ENCODE results near the gene CD59. TPM values are rescaled to one million over a fixed set of nuclear protein-coding genes. Genes with fewer than 3 reads are reported as not detected.
"Not testable (repeated sequence)": the region's sequence is repeated elsewhere in the genome, so short reads cannot be mapped to it uniquely, and the experiment has no call there.

CD59 gene
- total and polyA plus RNA-seq, 9 donors: 73.0 to 807 (median 288) TPM

DNA sequence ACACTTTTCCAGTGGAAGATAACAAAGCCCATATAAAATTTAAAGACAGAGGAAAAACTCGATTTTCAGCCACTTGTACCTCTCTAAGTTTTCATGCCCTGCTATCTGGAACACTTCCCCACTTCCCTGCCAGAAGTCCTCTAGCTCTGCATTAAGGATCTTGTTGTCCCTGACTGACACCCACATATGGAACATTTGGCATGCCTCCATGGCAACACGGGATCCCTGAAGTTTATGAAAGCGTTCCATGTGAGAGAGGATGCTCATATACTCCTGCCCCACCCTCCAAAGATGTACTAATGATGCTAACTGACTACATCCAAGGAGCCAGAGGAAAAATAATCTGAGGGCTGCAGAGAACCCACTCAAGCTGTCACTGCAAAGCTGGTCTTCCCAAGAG is 26.8 kb downstream of the CD59 start:
- H3K36me3 ChIP-seq: no peaks in the 10 kb centered on the region
- no peak overlapping the region for H3K27ac ChIP-seq
- no peak for TF ChIP-seq EP300 (IDR thresholded peaks at IDR 0.05)
- TF ChIP-seq, protein P1, sequence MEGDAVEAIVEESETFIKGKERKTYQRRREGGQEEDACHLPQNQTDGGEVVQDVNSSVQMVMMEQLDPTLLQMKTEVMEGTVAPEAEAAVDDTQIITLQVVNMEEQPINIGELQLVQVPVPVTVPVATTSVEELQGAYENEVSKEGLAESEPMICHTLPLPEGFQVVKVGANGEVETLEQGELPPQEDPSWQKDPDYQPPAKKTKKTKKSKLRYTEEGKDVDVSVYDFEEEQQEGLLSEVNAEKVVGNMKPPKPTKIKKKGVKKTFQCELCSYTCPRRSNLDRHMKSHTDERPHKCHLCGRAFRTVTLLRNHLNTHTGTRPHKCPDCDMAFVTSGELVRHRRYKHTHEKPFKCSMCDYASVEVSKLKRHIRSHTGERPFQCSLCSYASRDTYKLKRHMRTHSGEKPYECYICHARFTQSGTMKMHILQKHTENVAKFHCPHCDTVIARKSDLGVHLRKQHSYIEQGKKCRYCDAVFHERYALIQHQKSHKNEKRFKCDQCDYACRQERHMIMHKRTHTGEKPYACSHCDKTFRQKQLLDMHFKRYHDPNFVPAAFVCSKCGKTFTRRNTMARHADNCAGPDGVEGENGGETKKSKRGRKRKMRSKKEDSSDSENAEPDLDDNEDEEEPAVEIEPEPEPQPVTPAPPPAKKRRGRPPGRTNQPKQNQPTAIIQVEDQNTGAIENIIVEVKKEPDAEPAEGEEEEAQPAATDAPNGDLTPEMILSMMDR (IDR thresholded peaks at IDR 0.05): no peak
- no peak for TF ChIP-seq POLR2A (IDR thresholded peaks at IDR 0.05)
- WGBS, 3 donors: 56 to 65% (median 62%) methylated on average over 3 of the region's 3 CpGs
- DNase-seq: no peak
- no peaks in the 10 kb centered on the region for H3K27me3 ChIP-seq
- no peak overlapping the region for H3K4me3 ChIP-seq
- H3K4me1 ChIP-seq (ENCODE audit: insufficient read depth): peaks cover 2% of the 10 kb centered on the region
- no peaks in the 10 kb centered on the region for H3K9me3 ChIP-seq
- intact Hi-C loops (cut with DNase I): no loop called here

GRCh38 chr11:33708985-33709384 is 27.2 kb downstream of the CD59 start:
- DNase-seq: no peak
- Histone ChIP-seq H3K4me1 (ENCODE audit: insufficient read depth) (peaks cover 2% of the 10 kb centered on the region), H3K4me3 (no peak overlapping the region), H3K27ac (no peak overlapping the region), H3K36me3 (no peaks in the 10 kb centered on the region), H3K27me3 (no peaks in the 10 kb centered on the region), H3K9me3 (no peaks in the 10 kb centered on the region)
- intact Hi-C loops (cut with DNase I): no loop called here
- TF ChIP-seq EP300 (IDR thresholded peaks at IDR 0.05): no peak
- TF ChIP-seq, protein P1 (IDR thresholded peaks at IDR 0.05): no peak
- no peak for TF ChIP-seq POLR2A (IDR thresholded peaks at IDR 0.05)
- WGBS, 3 donors: 81 to 88% (median 84%) methylated on average over 1 of the region's 1 CpG

DNA sequence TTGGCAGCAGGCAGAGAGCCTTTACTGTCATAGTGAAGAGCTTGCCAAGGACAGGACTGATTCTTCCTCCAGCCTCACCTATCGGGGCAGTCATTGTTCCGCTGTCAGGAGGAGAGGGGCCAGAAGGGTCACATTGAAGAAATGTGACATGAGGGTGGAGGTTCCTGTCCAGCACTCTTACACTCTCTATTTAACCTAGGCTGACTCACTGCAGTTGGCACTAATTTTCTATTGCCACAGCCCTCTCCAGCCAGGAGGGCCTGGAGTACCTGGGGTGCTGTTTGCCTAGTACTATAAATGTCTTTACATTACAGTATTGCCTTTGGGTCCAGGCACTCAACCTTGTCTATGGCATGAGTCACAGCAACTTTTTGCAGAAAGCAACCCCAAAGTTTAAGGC is 28.4 kb downstream of the CD59 start:
- H3K4me3 ChIP-seq; H3K36me3 ChIP-seq; DNase-seq; H3K27me3 ChIP-seq; H3K4me1 ChIP-seq (ENCODE audit: insufficient read depth); intact Hi-C loops (cut with DNase I); H3K9me3 ChIP-seq; H3K27ac ChIP-seq: not testable (repeated sequence)
- 97 to 100% (median 100%) methylated on average over 1 to 2 of the region's 2 CpGs for WGBS, 3 donors

DNA sequence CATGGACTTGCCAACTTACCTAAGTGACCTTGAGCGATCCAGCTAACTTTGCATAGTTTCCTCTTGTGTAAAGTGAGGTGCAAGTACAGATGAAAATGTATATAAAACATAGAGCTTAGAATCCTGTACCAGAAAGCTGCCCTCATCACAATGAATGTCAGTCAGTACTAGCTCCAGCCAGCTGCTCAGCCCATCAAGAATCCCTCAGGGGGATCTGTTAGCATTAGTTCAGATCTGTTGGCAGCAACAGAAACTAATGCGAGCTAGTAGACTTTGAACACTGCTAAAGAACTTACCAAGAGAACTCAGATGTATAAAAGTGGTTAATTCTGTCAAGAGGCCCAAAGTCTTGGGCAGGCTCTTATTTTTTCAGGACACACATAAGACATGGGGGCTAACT is 29.3 kb downstream of the CD59 start:
- DNase-seq: no peak
- Histone ChIP-seq H3K4me1 (ENCODE audit: insufficient read depth) (no peaks in the 10 kb centered on the region), H3K36me3 (no peaks in the 10 kb centered on the region), H3K9me3 (no peaks in the 10 kb centered on the region), H3K27ac (no peak overlapping the region), H3K4me3 (no peak overlapping the region), H3K27me3 (no peaks in the 10 kb centered on the region)
- intact Hi-C loops (cut with DNase I): no loop called here
- 96 to 100% (median 98%) methylated on average over 2 of the region's 2 CpGs for WGBS, 3 donors
- TF ChIP-seq POLR2A (IDR thresholded peaks at IDR 0.05) (no peak), EP300 (IDR thresholded peaks at IDR 0.05) (no peak)
- TF ChIP-seq, protein P1 (IDR thresholded peaks at IDR 0.05): no peak

- Histone ChIP-seq H3K4me1 (ENCODE audit: insufficient read depth) (no peaks in the 10 kb centered on the region), H3K4me3 (no peak overlapping the region), H3K27ac (no peak overlapping the region), H3K36me3 (no peaks in the 10 kb centered on the region), H3K9me3 (no peaks in the 10 kb centered on the region), H3K27me3 (no peaks in the 10 kb centered on the region)
- WGBS, 3 donors: 57 to 63% (median 59%) methylated on average over 2 of the region's 2 CpGs
- DNase-seq: no peak
- TF ChIP-seq POLR2A (IDR thresholded peaks at IDR 0.05) (no peak), EP300 (IDR thresholded peaks at IDR 0.05) (no peak)
- TF ChIP-seq, protein P1 (IDR thresholded peaks at IDR 0.05): no peak
- intact Hi-C loops (cut with DNase I): no loop called here
These were observed 29.7 kb downstream of the CD59 start for GRCh38 chr11:33706546-33706945.
